ENCODE results near the gene ELAVL2. TPM values are rescaled to one million over a fixed set of nuclear protein-coding genes. Genes with fewer than 3 reads are reported as not detected.

The ELAVL2 gene
- total RNA-seq, 5 donors from 2014 or later (not counting 1 experiment from before 2014, with no cell fraction given) = 0.79 TPM; not detected in 4

GRCh38 chr9:23822261-23823169 lies 3.5 kb downstream of the ELAVL2 start:
- Mint-ChIP-seq H3K27ac (no peak overlapping the region), H3K4me3 (no peak overlapping the region), H3K4me1 (peaks cover 0 to 1% (median 0%) of the 10 kb centered on the region in 3 donors), H3K9me3 (peaks cover 3 to 16% (median 11%) of the 10 kb centered on the region in 3 donors), H3K36me3 (no peaks in the 10 kb centered on the region), H3K27me3 (peaks cover 35 to 37% of the 10 kb centered on the region in 2 donors)
- Histone ChIP-seq H3K27ac (ENCODE audit: low read length) (no peak overlapping the region), H3K4me1 (ENCODE audit: control insufficient read depth in 1 of 2, extremely low read depth in 1 of 2, insufficient read depth in 2 of 2, low read length in 2 of 2) (no peaks in the 10 kb centered on the region), H3K4me3 (ENCODE audit: control insufficient read depth in 1 of 2, extremely low read depth in 1 of 2, low read length in 1 of 2) (no peak overlapping the region), H3K36me3 (ENCODE audit: control insufficient read depth in 2 of 2, extremely low read depth in 1 of 2, insufficient read depth in 1 of 2, low read length in 1 of 2) (no peaks in the 10 kb centered on the region), H3K27me3 (replicated peaks in 1 of 2; ENCODE audit: control insufficient read depth in 2 of 2, extremely low read depth in 1 of 2, insufficient read depth in 2 of 2, low read length in 1 of 2) (peaks cover 12 to 43% of the 10 kb centered on the region in 2 experiments), H3K9me3 (no peaks in the 10 kb centered on the region)
- CTCF ChIA-PET = no interaction called here
- no peak for ATAC-seq (replicated peaks in 1 of 4)
- POLR2A ChIA-PET = no interaction called here
- DNase-seq = no peak
- 19% methylated on average over 25 of the region's 46 CpGs for WGBS (ENCODE audit: insufficient coverage)

GRCh38 chr9:23821375-23822181 lies 4.5 kb downstream of the ELAVL2 start:
- ChIA-PET CTCF (no interaction called here), POLR2A (no interaction called here)
- DNase-seq = no peak
- Histone ChIP-seq H3K36me3 (ENCODE audit: control insufficient read depth in 2 of 2, extremely low read depth in 1 of 2, insufficient read depth in 1 of 2, low read length in 1 of 2) (no peaks in the 10 kb centered on the region), H3K4me3 (ENCODE audit: control insufficient read depth in 1 of 2, extremely low read depth in 1 of 2, low read length in 1 of 2) (no peak overlapping the region), H3K4me1 (ENCODE audit: control insufficient read depth in 1 of 2, extremely low read depth in 1 of 2, insufficient read depth in 2 of 2, low read length in 2 of 2) (no peaks in the 10 kb centered on the region), H3K27ac (ENCODE audit: low read length) (no peak overlapping the region), H3K27me3 (replicated peaks in 1 of 2; ENCODE audit: control insufficient read depth in 2 of 2, extremely low read depth in 1 of 2, insufficient read depth in 2 of 2, low read length in 1 of 2) (peaks cover 12 to 43% of the 10 kb centered on the region in 2 experiments), H3K9me3 (no peaks in the 10 kb centered on the region)
- no peak overlapping the region for H3K27ac Mint-ChIP-seq
- H3K4me3 Mint-ChIP-seq = no peak overlapping the region
- peaks cover 35 to 37% of the 10 kb centered on the region in 2 donors for H3K27me3 Mint-ChIP-seq
- no peaks in the 10 kb centered on the region for H3K36me3 Mint-ChIP-seq
- WGBS (ENCODE audit: insufficient coverage) = 11% methylated on average over 92 of the region's 97 CpGs
- H3K9me3 Mint-ChIP-seq = peaks cover 3 to 16% (median 11%) of the 10 kb centered on the region in 3 donors
- H3K4me1 Mint-ChIP-seq = peaks cover 0 to 1% (median 0%) of the 10 kb centered on the region in 3 donors
- no peak for ATAC-seq (replicated peaks in 1 of 4)

GRCh38 chr9:23820451-23821374 lies 5.3 kb downstream of the ELAVL2 start:
- DNase-seq (no peak), ATAC-seq (replicated peaks in 1 of 4) (no peak)
- H3K27ac ChIP-seq (ENCODE audit: low read length) = no peak overlapping the region
- H3K4me1 Mint-ChIP-seq = peaks cover 0 to 1% (median 0%) of the 10 kb centered on the region in 3 donors
- no peak overlapping the region for H3K27ac Mint-ChIP-seq
- ChIA-PET CTCF (no interaction called here), POLR2A (no interaction called here)
- H3K9me3 ChIP-seq = no peaks in the 10 kb centered on the region
- H3K9me3 Mint-ChIP-seq = peaks cover 3 to 16% (median 11%) of the 10 kb centered on the region in 3 donors
- H3K36me3 Mint-ChIP-seq = no peaks in the 10 kb centered on the region
- peaks cover 35 to 37% of the 10 kb centered on the region in 2 donors for H3K27me3 Mint-ChIP-seq
- no peaks in the 10 kb centered on the region for H3K4me1 ChIP-seq (ENCODE audit: control insufficient read depth in 1 of 2, extremely low read depth in 1 of 2, insufficient read depth in 2 of 2, low read length in 2 of 2)
- H3K27me3 ChIP-seq (replicated peaks in 1 of 2; ENCODE audit: control insufficient read depth in 2 of 2, extremely low read depth in 1 of 2, insufficient read depth in 2 of 2, low read length in 1 of 2) = peaks cover 9 to 39% of the 10 kb centered on the region in 2 experiments
- H3K4me3 ChIP-seq (ENCODE audit: control insufficient read depth in 1 of 2, extremely low read depth in 1 of 2, low read length in 1 of 2) = no peak overlapping the region
- no peaks in the 10 kb centered on the region for H3K36me3 ChIP-seq (ENCODE audit: control insufficient read depth in 2 of 2, extremely low read depth in 1 of 2, insufficient read depth in 1 of 2, low read length in 1 of 2)
- no peak overlapping the region for H3K4me3 Mint-ChIP-seq
- WGBS (ENCODE audit: insufficient coverage) = 21% methylated on average over 76 of the region's 80 CpGs

- Mint-ChIP-seq H3K4me1 (peaks cover 0 to 1% (median 0%) of the 10 kb centered on the region in 3 donors), H3K36me3 (no peaks in the 10 kb centered on the region), H3K27me3 (peaks cover 35 to 37% of the 10 kb centered on the region in 2 donors), H3K9me3 (peaks cover 3 to 16% (median 11%) of the 10 kb centered on the region in 3 donors), H3K27ac (no peak overlapping the region), H3K4me3 (no peak overlapping the region)
- CTCF ChIA-PET = no interaction called here
- POLR2A ChIA-PET = interaction anchor here in 1 of 2 donors (0.6 kb wide), 1 partner anchor 8 kb away, joined by 6 read pairs; no protein-coding TSS in a partner anchor
- Histone ChIP-seq H3K36me3 (ENCODE audit: control insufficient read depth in 2 of 2, extremely low read depth in 1 of 2, insufficient read depth in 1 of 2, low read length in 1 of 2) (no peaks in the 10 kb centered on the region), H3K27ac (ENCODE audit: low read length) (no peak overlapping the region), H3K4me3 (ENCODE audit: control insufficient read depth in 1 of 2, extremely low read depth in 1 of 2, low read length in 1 of 2) (no peak overlapping the region), H3K9me3 (no peaks in the 10 kb centered on the region), H3K4me1 (ENCODE audit: control insufficient read depth in 1 of 2, extremely low read depth in 1 of 2, insufficient read depth in 2 of 2, low read length in 2 of 2) (no peaks in the 10 kb centered on the region), H3K27me3 (replicated peaks in 1 of 2; ENCODE audit: control insufficient read depth in 2 of 2, extremely low read depth in 1 of 2, insufficient read depth in 2 of 2, low read length in 1 of 2) (peaks cover 9 to 29% of the 10 kb centered on the region in 2 experiments)
- ATAC-seq (replicated peaks in 1 of 4) (no peak), DNase-seq (no peak)
These were observed 6.6 kb downstream of the ELAVL2 start for GRCh38 chr9:23819403-23819802.

- 95% methylated on average over 2 of the region's 3 CpGs for WGBS (ENCODE audit: insufficient coverage)
- H3K36me3 ChIP-seq (ENCODE audit: control insufficient read depth in 2 of 2, extremely low read depth in 1 of 2, insufficient read depth in 1 of 2, low read length in 1 of 2) = no peaks in the 10 kb centered on the region
- no peak for ATAC-seq (replicated peaks in 1 of 4)
- H3K36me3 Mint-ChIP-seq = no peaks in the 10 kb centered on the region
- H3K4me1 ChIP-seq (ENCODE audit: control insufficient read depth in 1 of 2, extremely low read depth in 1 of 2, insufficient read depth in 2 of 2, low read length in 2 of 2) = no peaks in the 10 kb centered on the region
- no peak for DNase-seq
- no peaks in the 10 kb centered on the region for H3K27me3 ChIP-seq (replicated peaks in 1 of 2; ENCODE audit: control insufficient read depth in 2 of 2, extremely low read depth in 1 of 2, insufficient read depth in 2 of 2, low read length in 1 of 2)
- peaks cover 6 to 19% (median 14%) of the 10 kb centered on the region in 3 donors for H3K9me3 Mint-ChIP-seq
- no peak overlapping the region for H3K27ac Mint-ChIP-seq
- H3K4me3 Mint-ChIP-seq = no peak overlapping the region
- CTCF ChIA-PET = no interaction called here
- no peaks in the 10 kb centered on the region for H3K4me1 Mint-ChIP-seq
- H3K27ac ChIP-seq (ENCODE audit: low read length) = no peak overlapping the region
- no peaks in the 10 kb centered on the region for H3K9me3 ChIP-seq
- POLR2A ChIA-PET = no interaction called here
- no peak overlapping the region for H3K4me3 ChIP-seq (ENCODE audit: control insufficient read depth in 1 of 2, extremely low read depth in 1 of 2, low read length in 1 of 2)
- peaks cover 9% of the 10 kb centered on the region in 2 donors for H3K27me3 Mint-ChIP-seq
These were observed 11.8 kb downstream of the ELAVL2 start for GRCh38 chr9:23814243-23814642.

DNA sequence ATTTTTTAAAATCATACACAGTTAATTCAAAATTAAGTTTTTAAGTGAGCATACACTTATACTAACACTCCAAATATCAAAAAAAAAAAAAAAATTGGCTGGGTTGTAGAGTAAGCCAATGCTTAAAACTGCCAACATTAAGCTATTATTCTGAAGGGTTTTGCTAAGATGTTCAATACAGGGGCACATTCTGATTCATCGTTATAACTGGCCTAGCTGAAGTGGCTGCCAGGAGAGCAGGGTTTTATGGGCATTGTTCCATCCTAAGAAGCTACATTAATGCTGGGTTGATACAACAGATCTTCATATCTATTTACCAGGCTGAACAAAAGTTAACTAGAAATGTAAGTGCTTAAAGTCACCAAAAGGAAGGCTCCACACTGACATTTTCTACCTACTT lies 13.4 kb downstream of the ELAVL2 start:
- H3K4me3 ChIP-seq (ENCODE audit: control insufficient read depth in 1 of 2, extremely low read depth in 1 of 2, low read length in 1 of 2) = no peak overlapping the region
- no CpG with 5 or more reads among the region's 1 CpG for WGBS (ENCODE audit: insufficient coverage)
- CTCF ChIA-PET = no interaction called here
- no peaks in the 10 kb centered on the region for H3K27me3 ChIP-seq (replicated peaks in 1 of 2; ENCODE audit: control insufficient read depth in 2 of 2, extremely low read depth in 1 of 2, insufficient read depth in 2 of 2, low read length in 1 of 2)
- Mint-ChIP-seq H3K4me1 (no peaks in the 10 kb centered on the region), H3K27me3 (no peaks in the 10 kb centered on the region), H3K4me3 (no peak overlapping the region), H3K36me3 (no peaks in the 10 kb centered on the region), H3K9me3 (peaks cover 4 to 9% (median 6%) of the 10 kb centered on the region in 3 donors), H3K27ac (no peak overlapping the region)
- H3K36me3 ChIP-seq (ENCODE audit: control insufficient read depth in 2 of 2, extremely low read depth in 1 of 2, insufficient read depth in 1 of 2, low read length in 1 of 2) = no peaks in the 10 kb centered on the region
- H3K9me3 ChIP-seq = no peaks in the 10 kb centered on the region
- POLR2A ChIA-PET = no interaction called here
- H3K4me1 ChIP-seq (ENCODE audit: control insufficient read depth in 1 of 2, extremely low read depth in 1 of 2, insufficient read depth in 2 of 2, low read length in 2 of 2) = no peaks in the 10 kb centered on the region
- DNase-seq = no peak
- no peak overlapping the region for H3K27ac ChIP-seq (ENCODE audit: low read length)
- ATAC-seq (replicated peaks in 1 of 4) = no peak

All from T-cell (primary cell).